Endothelial cell of umbilical vein (primary cell): Measurements from ENCODE around the gene OST4. TPM values are rescaled to one million over a fixed set of nuclear protein-coding genes. Genes with fewer than 3 reads are reported as not detected.

Source experiments
- BruUV-seq: library from RNA; stranded (reverse); fragments of 400-500 nt; replicated peaks from 2 replicates; lab custom pipeline; 2021; lab: Mats Ljungman, UMichigan
- CTCF ChIA-PET: fragments of 300-600, 350-600 bp; sonication (Branson Sonifier 250); formaldehyde crosslinking; loops from one replicate; lab custom pipeline; 2021; ENCODE audit warnings: antibody characterized with exemption, inconsistent platforms; lab: Charles Lee
- POLR2A ChIA-PET: fragments of 300-600, 350-600 bp; sonication (Branson Sonifier 250); formaldehyde crosslinking; loops from one replicate; lab custom pipeline; 2021; ENCODE audit warnings: antibody characterized with exemption, inconsistent platforms; lab: Charles Lee
- DNase-seq: peaks from one replicate; pipeline ENCODE4 v3.0.0-alpha.2; 2011; ENCODE audit warnings: low read depth, low spot score
- FAIRE-seq: peaks from 2 replicates; lab custom pipeline; 2011; peaks lifted over from hg19 to GRCh38; lab: Jason Lieb, UNC
- H2AFZ ChIP-seq: 2 replicates; pipeline ENCODE4 v1.6.0; 2012; ENCODE audit warnings: low read depth, low read length, control low read depth, inconsistent platforms
- H3K27ac ChIP-seq: 2 replicates; pipeline ENCODE4 v1.5.1; 2011; ENCODE audit warnings: low read depth, mild to moderate bottlenecking, control low read depth, low read length, moderate library complexity; ENCODE audit not compliant: insufficient read depth
- H3K27me3 ChIP-seq, 2 experiments: 2 replicates each; pipeline versions ENCODE4 v1.6.0 to v1.6.1; 2011; ENCODE audit warnings: low read length in 2 of 2, mixed read lengths in 1 of 2; ENCODE audit not compliant: control insufficient read depth in 2 of 2, insufficient read depth in 2 of 2
- H3K36me3 ChIP-seq, 2 experiments: 2 replicates in 1 of 2; 3 replicates in 1 of 2; pipeline ENCODE4 v1.5.1; 2011; ENCODE audit warnings: low read length in 2 of 2, mild to moderate bottlenecking in 1 of 2, moderate library complexity in 1 of 2; ENCODE audit not compliant: control insufficient read depth in 2 of 2, insufficient read depth in 2 of 2; ENCODE audit errors: extremely low read depth in 1 of 2
- H3K4me1 ChIP-seq: 3 replicates; pipeline ENCODE4 v1.5.1; 2011; ENCODE audit warnings: mild to moderate bottlenecking, low read length; ENCODE audit not compliant: control insufficient read depth, insufficient read depth; ENCODE audit errors: extremely low read depth
- H3K4me2 ChIP-seq: 2 replicates; pipeline ENCODE4 v1.6.1; 2011; ENCODE audit warnings: low read length, control low read depth, mixed read lengths; ENCODE audit not compliant: insufficient read depth
- H3K4me3 ChIP-seq, 3 experiments: fragments of 200-600 bp in 1 of 3; sonication (generic), shearing (Covaris generic) in 1 of 3; replicated peaks in 1 of 3; 2 replicates each; pipeline ENCODE4 v1.5.1; 2011 to 2016; ENCODE audit warnings: control low read depth in 3 of 3, low read length in 3 of 3, mild to moderate bottlenecking in 2 of 3, inconsistent platforms in 1 of 3, low read depth in 1 of 3, moderate library complexity in 1 of 3; ENCODE audit not compliant: insufficient read depth in 1 of 3
- H3K79me2 ChIP-seq: 2 replicates; pipeline ENCODE4 v1.6.0; 2012; ENCODE audit warnings: low read length, inconsistent platforms; ENCODE audit not compliant: control insufficient read depth, insufficient read depth
- H3K9ac ChIP-seq: replicated peaks from 2 replicates; pipeline ENCODE3; 2011; ENCODE audit warnings: low read length, control low read depth; ENCODE audit not compliant: insufficient read depth; ENCODE audit errors: extremely low read depth
- H3K9me1 ChIP-seq: replicated peaks from 3 replicates; pipeline ENCODE4 v1.6.0; 2011; ENCODE audit warnings: mild to moderate bottlenecking, low read length; ENCODE audit not compliant: control insufficient read depth, insufficient read depth; ENCODE audit errors: extremely low read depth
- H3K9me3 ChIP-seq: replicated peaks from 2 replicates; pipeline ENCODE4 v1.5.1; 2012; ENCODE audit warnings: low read length, inconsistent platforms; ENCODE audit not compliant: control insufficient read depth, insufficient read depth
- H4K20me1 ChIP-seq: replicated peaks from 2 replicates; pipeline ENCODE3; 2011; ENCODE audit warnings: mild to moderate bottlenecking, low read length; ENCODE audit not compliant: control insufficient read depth, insufficient read depth; ENCODE audit errors: extremely low read depth
- EZH2 ChIP-seq: IDR thresholded peaks from 2 replicates; pipeline ENCODE4 v1.6.1; 2012; ENCODE audit warnings: borderline replicate concordance, low read depth, mild to moderate bottlenecking, moderate library complexity, low read length, inconsistent platforms; ENCODE audit not compliant: severe bottlenecking
- FOS ChIP-seq: IDR thresholded peaks from 2 replicates; pipeline ENCODE4 v1.6.1; 2011; ENCODE audit warnings: mild to moderate bottlenecking, low read length, moderate library complexity, borderline replicate concordance; ENCODE audit not compliant: insufficient read depth
- GATA2 ChIP-seq: IDR thresholded peaks from 2 replicates; pipeline ENCODE4 v1.7.0; 2011; ENCODE audit warnings: low read depth, mild to moderate bottlenecking, moderate library complexity, mixed read lengths, low read length; ENCODE audit not compliant: insufficient read length, insufficient read depth
- JUN ChIP-seq: IDR thresholded peaks from 2 replicates; pipeline ENCODE4 v1.6.1; 2011; ENCODE audit warnings: borderline replicate concordance, low read depth; ENCODE audit not compliant: insufficient read length, insufficient read depth
- MYC ChIP-seq: IDR thresholded peaks from one replicate; pipeline ENCODE4 v1.6.1; 2011; ENCODE audit warnings: mild to moderate bottlenecking, low read depth, low read length
- POLR2A ChIP-seq: IDR thresholded peaks from 2 replicates; pipeline ENCODE4 v1.6.1; 2012; ENCODE audit warnings: low read depth, mild to moderate bottlenecking, control low read depth, low read length
- POLR2AphosphoS5 ChIP-seq: IDR thresholded peaks from 2 replicates; pipeline ENCODE4 v1.6.1; 2012; ENCODE audit warnings: low read depth, mild to moderate bottlenecking, control low read depth, low read length, moderate library complexity; ENCODE audit not compliant: insufficient read depth
- dilution Hi-C: fragments of 300-500 bp; cut with MboI; formaldehyde crosslinking; loops from one replicate; pipeline ENCODE4 v1.15.0; 2019; ENCODE audit warnings: low sequenced_read_pairs; ENCODE audit not compliant: extremely low pct_ligation_motif_present
- intact Hi-C: fragments of 100-400 bp; cut with micrococcal nuclease; formaldehyde crosslinking; loops from one replicate; pipeline ENCODE4 v1.10.0; 2022
- polyA plus RNA-seq, 4 experiments: library from polyadenylated mRNA; depleted of rRNA in 3 of 4; stranded (reverse) in 3 of 4; unstranded in 1 of 4; fragments of >200 nt; gene quantifications; 2 replicates each; pipeline versions ENCODE4 v1.2.1 to v1.2.3, GENCODE V29; 2011 to 2012; ENCODE audit warnings: missing spikeins in 1 of 4
- total RNA-seq: library from RNA; stranded (reverse); gene quantifications from 2 replicates; pipeline ENCODE4 v1.2.3, GENCODE V29; 2021
- TF ChIP-seq, protein P1 (sequence below): IDR thresholded peaks from 2 replicates; pipeline ENCODE4 v1.6.1; 2011; ENCODE audit not compliant: insufficient read depth, insufficient read length
- TF ChIP-seq, protein P2 (sequence below), 2 donors: IDR thresholded peaks; 1 replicate in 1 of 2; 2 replicates in 1 of 2; pipeline ENCODE4 v1.5.1; 2011; ENCODE audit warnings: low read length in 2 of 2, mild to moderate bottlenecking in 2 of 2, moderate library complexity in 2 of 2, control low read depth in 1 of 2, inconsistent platforms in 1 of 2, low read depth in 1 of 2; ENCODE audit not compliant: insufficient read depth in 1 of 2; ENCODE audit errors: extremely low read depth in 1 of 2

The OST4 gene
- total and polyA plus RNA-seq, 2 donors (not counting 3 experiments of a cell fraction or from before 2014, with no cell fraction given) = 415 to 1,189 TPM

DNA sequence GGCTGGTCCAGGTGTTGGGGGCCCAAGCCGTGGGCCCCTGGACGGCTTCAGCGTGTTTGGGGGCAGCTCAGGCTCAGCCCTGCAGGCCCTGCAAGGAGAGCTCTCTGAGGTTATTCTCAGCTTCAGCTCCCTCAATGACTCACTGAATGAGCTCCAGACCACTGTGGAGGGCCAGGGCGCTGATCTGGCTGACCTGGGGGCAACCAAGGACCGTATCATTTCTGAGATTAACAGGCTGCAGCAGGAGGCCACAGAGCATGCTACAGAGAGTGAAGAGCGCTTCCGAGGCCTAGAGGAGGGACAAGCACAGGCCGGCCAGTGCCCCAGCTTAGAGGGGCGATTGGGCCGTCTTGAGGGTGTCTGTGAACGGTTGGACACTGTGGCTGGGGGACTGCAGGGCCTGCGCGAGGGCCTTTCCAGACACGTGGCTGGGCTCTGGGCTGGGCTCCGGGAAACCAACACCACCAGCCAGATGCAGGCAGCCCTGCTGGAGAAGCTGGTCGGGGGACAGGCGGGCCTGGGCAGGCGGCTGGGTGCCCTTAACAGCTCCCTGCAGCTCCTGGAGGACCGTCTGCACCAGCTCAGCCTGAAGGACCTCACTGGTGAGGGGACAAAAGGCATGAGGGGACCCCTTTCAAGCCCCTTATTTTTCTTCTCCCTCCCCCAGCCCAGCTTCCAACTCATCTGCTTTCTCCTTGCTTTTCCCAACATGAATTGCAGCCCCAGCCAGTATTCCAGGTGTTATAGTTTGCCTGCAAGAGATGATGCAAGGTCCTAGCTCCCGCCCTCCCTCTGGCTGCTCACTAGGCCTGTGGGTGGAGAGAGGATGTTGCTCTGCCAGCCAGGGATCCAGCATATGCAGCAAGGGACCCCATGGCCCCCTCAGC, 12.2 kb upstream of the OST4 start:
- H3K4me1 ChIP-seq = peaks cover 12% of the 10 kb centered on the region
- H3K9me1 ChIP-seq = no peaks in the 10 kb centered on the region
- no peaks in the 10 kb centered on the region for H3K79me2 ChIP-seq
- H3K27ac ChIP-seq = no peak overlapping the region
- H2AFZ ChIP-seq = no peak overlapping the region
- H3K27me3 ChIP-seq = no peaks in the 10 kb centered on the region
- no peaks in the 10 kb centered on the region for H3K36me3 ChIP-seq
- ChIA-PET CTCF (interaction anchor here (1.2 to 6.0 kb wide), 4 partner anchors 9 to 122 kb away, joined by 3 to 55 read pairs (median 33); partner anchors contain the start of genes AGBL5 and OST4), POLR2A (no interaction called here)
- no peak for TF ChIP-seq POLR2AphosphoS5
- TF ChIP-seq, protein P1, sequence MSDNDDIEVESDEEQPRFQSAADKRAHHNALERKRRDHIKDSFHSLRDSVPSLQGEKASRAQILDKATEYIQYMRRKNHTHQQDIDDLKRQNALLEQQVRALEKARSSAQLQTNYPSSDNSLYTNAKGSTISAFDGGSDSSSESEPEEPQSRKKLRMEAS = no peak
- no peak for TF ChIP-seq FOS
- TF ChIP-seq POLR2A = no peak
- no peak for TF ChIP-seq JUN
- TF ChIP-seq GATA2 = no peak
- TF ChIP-seq EZH2 = no peak
- TF ChIP-seq, protein P2, sequence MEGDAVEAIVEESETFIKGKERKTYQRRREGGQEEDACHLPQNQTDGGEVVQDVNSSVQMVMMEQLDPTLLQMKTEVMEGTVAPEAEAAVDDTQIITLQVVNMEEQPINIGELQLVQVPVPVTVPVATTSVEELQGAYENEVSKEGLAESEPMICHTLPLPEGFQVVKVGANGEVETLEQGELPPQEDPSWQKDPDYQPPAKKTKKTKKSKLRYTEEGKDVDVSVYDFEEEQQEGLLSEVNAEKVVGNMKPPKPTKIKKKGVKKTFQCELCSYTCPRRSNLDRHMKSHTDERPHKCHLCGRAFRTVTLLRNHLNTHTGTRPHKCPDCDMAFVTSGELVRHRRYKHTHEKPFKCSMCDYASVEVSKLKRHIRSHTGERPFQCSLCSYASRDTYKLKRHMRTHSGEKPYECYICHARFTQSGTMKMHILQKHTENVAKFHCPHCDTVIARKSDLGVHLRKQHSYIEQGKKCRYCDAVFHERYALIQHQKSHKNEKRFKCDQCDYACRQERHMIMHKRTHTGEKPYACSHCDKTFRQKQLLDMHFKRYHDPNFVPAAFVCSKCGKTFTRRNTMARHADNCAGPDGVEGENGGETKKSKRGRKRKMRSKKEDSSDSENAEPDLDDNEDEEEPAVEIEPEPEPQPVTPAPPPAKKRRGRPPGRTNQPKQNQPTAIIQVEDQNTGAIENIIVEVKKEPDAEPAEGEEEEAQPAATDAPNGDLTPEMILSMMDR (IDR thresholded peaks at IDR 0.05; ENCODE audit: extremely low read depth in 1 of 2, insufficient read depth in 1 of 2, low read depth in 1 of 2, low read length in 2 of 2) = no peak
- TF ChIP-seq MYC = no peak
- no peak overlapping the region for H3K9ac ChIP-seq
- H3K9me3 ChIP-seq = no peaks in the 10 kb centered on the region
- intact Hi-C loops = no loop called here
- no peaks in the 10 kb centered on the region for H4K20me1 ChIP-seq
- FAIRE-seq (no peak), DNase-seq (no peak)
- dilution Hi-C loops = no loop called here
- no peak overlapping the region for H3K4me3 ChIP-seq
- no peak overlapping the region for H3K4me2 ChIP-seq
- TSS peak; percentile 22 for BruUV-seq
